Trophoblast cell (in vitro differentiated cells and primary cell): ENCODE measurements around the gene PNLIPRP3.
"Not testable (repeated sequence)": the region's sequence is repeated elsewhere in the genome, so short reads cannot be mapped to it uniquely, and the experiment has no call there.

Experiments
- DNase-seq, 2 donors: peaks; one replicate each; pipeline ENCODE4 v3.0.0-alpha.2; 2016
- H2AFZ ChIP-seq: 2 replicates; pipeline ENCODE4 v1.6.1; 2013; ENCODE audit warnings: low read length, moderate library complexity, mild to moderate bottlenecking; ENCODE audit not compliant: insufficient read depth, poor library complexity
- H2AK5ac ChIP-seq: 2 replicates; pipeline ENCODE4 v1.6.1; 2013; ENCODE audit warnings: mild to moderate bottlenecking, low read length
- H2BK120ac ChIP-seq: 2 replicates; pipeline ENCODE4 v1.6.1; 2013; ENCODE audit warnings: low read length, mild to moderate bottlenecking, moderate library complexity; ENCODE audit not compliant: insufficient read depth, poor library complexity
- H2BK12ac ChIP-seq: 2 replicates; pipeline ENCODE4 v1.6.1; 2013; ENCODE audit warnings: mild to moderate bottlenecking, low read length, moderate library complexity
- H2BK5ac ChIP-seq: 2 replicates; pipeline ENCODE4 v1.6.1; 2013; ENCODE audit warnings: low read length, low read depth, moderate library complexity, mild to moderate bottlenecking; ENCODE audit not compliant: poor library complexity
- H3K14ac ChIP-seq: 2 replicates; pipeline ENCODE4 v1.6.1; 2013; ENCODE audit warnings: mild to moderate bottlenecking, low read length
- H3K18ac ChIP-seq: 2 replicates; pipeline ENCODE4 v1.6.1; 2013; ENCODE audit warnings: mild to moderate bottlenecking, low read length
- H3K23ac ChIP-seq: 2 replicates; pipeline ENCODE4 v1.6.1; 2013; ENCODE audit warnings: low read length
- H3K27ac ChIP-seq: 2 replicates; pipeline ENCODE4 v1.5.1; 2013; ENCODE audit warnings: low read depth, mild to moderate bottlenecking, inconsistent platforms, low read length, moderate library complexity
- H3K27me3 ChIP-seq: 2 replicates; pipeline ENCODE4 v1.6.1; 2013; ENCODE audit warnings: inconsistent platforms, mild to moderate bottlenecking, low read length, moderate library complexity; ENCODE audit not compliant: insufficient read depth
- H3K36me3 ChIP-seq, 2 experiments: 1 replicate in 1 of 2; 2 replicates in 1 of 2; pipeline ENCODE4 v1.6.1; 2013; ENCODE audit warnings: low read length in 2 of 2, mild to moderate bottlenecking in 2 of 2, moderate library complexity in 1 of 2; ENCODE audit not compliant: insufficient read depth in 2 of 2, control insufficient read depth in 1 of 2
- H3K4ac ChIP-seq: 2 replicates; pipeline ENCODE4 v1.6.1; 2013; ENCODE audit warnings: low read depth, mild to moderate bottlenecking, low read length, moderate library complexity
- H3K4me1 ChIP-seq, 2 experiments: 1 replicate in 1 of 2; 2 replicates in 1 of 2; pipeline ENCODE4 v1.6.1; 2013; ENCODE audit warnings: low read length in 2 of 2, mild to moderate bottlenecking in 2 of 2, moderate library complexity in 1 of 2; ENCODE audit not compliant: insufficient read depth in 2 of 2, control insufficient read depth in 1 of 2
- H3K4me2 ChIP-seq: 2 replicates; pipeline ENCODE4 v1.6.1; 2013; ENCODE audit warnings: inconsistent platforms, mild to moderate bottlenecking, low read length, moderate library complexity
- H3K4me3 ChIP-seq: 2 replicates; pipeline ENCODE4 v1.5.1; 2013; ENCODE audit warnings: mild to moderate bottlenecking, low read depth, low read length, inconsistent platforms
- H3K79me1 ChIP-seq: one replicate; pipeline ENCODE4 v1.6.1; 2013; ENCODE audit warnings: low read length
- H3K79me2 ChIP-seq: 2 replicates; pipeline ENCODE4 v1.6.1; 2013; ENCODE audit warnings: low read length, mild to moderate bottlenecking; ENCODE audit not compliant: control insufficient read depth, insufficient read depth, poor library complexity
- H3K9ac ChIP-seq: 2 replicates; pipeline ENCODE4 v1.6.1; 2013; ENCODE audit warnings: mild to moderate bottlenecking, low read length
- H3K9me3 ChIP-seq: 2 replicates; pipeline ENCODE4 v1.6.1; 2013; ENCODE audit warnings: low read depth, mild to moderate bottlenecking, control low read depth, inconsistent platforms, low read length; ENCODE audit not compliant: insufficient read depth
- H4K12ac ChIP-seq: 2 replicates; pipeline ENCODE4 v1.6.1; 2013; ENCODE audit warnings: low read depth, mild to moderate bottlenecking, low read length, moderate library complexity
- H4K8ac ChIP-seq: 2 replicates; pipeline ENCODE4 v1.6.1; 2013; ENCODE audit warnings: low read depth, mild to moderate bottlenecking, low read length, moderate library complexity
- H4K91ac ChIP-seq: one replicate; pipeline ENCODE4 v1.6.1; 2013; ENCODE audit warnings: low read depth, mild to moderate bottlenecking, low read length, moderate library complexity
- WGBS: extraction: QIAGEN DNeasy Blood & Tissue Kit; methylation state at CpG from one replicate; pipeline ENCODE4 v1.1.7; 2013; ENCODE audit warnings: missing lambda C conversion rate; ENCODE audit not compliant: insufficient read length, insufficient coverage; ENCODE audit errors: extremely low coverage; 5-methylcytosine and 5-hydroxymethylcytosine counted together

Gene PNLIPRP3

DNA sequence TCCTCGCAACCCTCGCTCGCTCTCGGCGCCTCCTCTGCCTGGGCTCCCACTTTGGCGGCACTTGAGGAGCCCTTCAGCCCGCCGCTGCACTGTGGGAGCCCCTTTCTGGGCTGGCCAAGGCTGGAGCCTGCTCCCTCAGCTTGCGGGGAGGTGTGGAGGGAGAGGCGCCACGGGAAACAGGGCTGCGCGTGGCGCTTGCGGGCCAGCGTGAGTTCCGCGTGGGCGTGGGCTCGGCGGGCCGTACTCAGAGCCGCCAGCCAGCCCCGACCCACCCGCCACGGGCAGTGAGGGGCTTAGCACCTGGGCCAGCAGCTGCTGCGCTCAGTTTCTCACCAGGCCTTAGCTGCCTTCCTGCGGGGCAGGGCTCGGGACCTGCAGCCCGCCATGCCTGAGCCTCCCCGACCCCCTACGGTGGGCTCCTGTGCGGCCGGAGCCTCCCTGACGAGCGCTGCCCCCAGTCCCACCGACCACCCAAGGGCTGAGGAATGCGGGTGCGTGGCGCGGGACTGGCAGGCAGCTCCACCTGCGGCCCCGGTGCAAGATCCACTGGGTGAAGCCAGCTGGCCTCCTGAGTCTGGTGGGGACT lies 34.3 kb upstream of the PNLIPRP3 start:
- not testable (repeated sequence) for H3K36me3 ChIP-seq, DNase-seq, H3K27ac ChIP-seq, H4K12ac ChIP-seq, H3K79me1 ChIP-seq, H3K4me1 ChIP-seq, H3K4me3 ChIP-seq, H3K14ac ChIP-seq, H3K18ac ChIP-seq, H3K23ac ChIP-seq, H4K8ac ChIP-seq, H3K4ac ChIP-seq, H2BK120ac ChIP-seq, H3K9ac ChIP-seq, H2BK5ac ChIP-seq, H3K9me3 ChIP-seq, H2BK12ac ChIP-seq, H3K79me2 ChIP-seq, H2AK5ac ChIP-seq, H2AFZ ChIP-seq, H3K27me3 ChIP-seq, H3K4me2 ChIP-seq, H4K91ac ChIP-seq
- no CpG with 5 or more reads among the region's 43 CpGs for WGBS

DNA sequence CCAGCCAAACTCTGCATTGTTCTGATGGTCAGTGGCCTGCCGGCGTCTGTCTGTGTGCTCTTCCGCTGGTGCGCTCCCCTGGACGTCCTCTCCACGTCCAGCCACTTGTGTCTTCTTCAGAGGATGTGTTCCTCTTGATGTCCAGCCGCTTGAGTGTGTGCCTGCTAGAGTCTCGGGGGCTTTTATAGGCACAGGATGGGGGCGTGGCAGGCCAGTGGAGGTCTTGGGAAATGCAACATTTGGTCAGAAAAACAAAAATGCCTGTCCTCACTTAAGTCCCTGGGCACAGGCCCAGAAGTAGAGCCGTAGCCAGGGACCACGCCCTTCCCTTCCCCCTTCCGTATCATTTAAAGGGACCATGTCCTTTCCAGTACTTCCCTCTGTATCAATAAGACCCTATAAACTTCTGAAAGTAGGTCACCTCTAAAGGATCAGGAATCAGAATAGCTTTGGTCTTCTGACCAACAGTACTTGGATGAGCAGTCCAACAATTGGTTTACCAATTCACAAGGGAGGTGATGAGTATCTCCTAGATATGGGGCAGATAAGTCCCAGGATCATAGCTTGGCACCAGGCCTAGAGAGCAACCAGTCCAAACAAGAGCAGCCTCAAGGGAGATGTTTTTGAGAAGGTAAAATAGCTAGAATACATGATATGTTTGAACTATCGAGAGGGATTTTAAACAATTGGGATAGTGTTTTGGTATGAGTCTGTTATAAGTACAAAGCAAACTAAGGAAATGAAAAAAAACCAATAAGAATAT lies 32.2 kb upstream of the PNLIPRP3 start:
- H3K79me2 ChIP-seq = no peaks in the 10 kb centered on the region
- no peak overlapping the region for H3K4ac ChIP-seq
- no peak overlapping the region for H3K14ac ChIP-seq
- H2BK5ac ChIP-seq = no peak overlapping the region
- no peak overlapping the region for H2BK120ac ChIP-seq
- no CpG with 5 or more reads among the region's 13 CpGs for WGBS
- H3K36me3 ChIP-seq = no peaks in the 10 kb centered on the region
- H2BK12ac ChIP-seq = no peak overlapping the region
- no peak overlapping the region for H2AK5ac ChIP-seq
- H4K91ac ChIP-seq = no peak overlapping the region
- H3K27ac ChIP-seq = no peak overlapping the region
- peaks cover 3 to 6% of the 10 kb centered on the region in 2 experiments for H3K4me1 ChIP-seq
- no peak overlapping the region for H3K9ac ChIP-seq
- no peaks in the 10 kb centered on the region for H3K9me3 ChIP-seq
- no peak overlapping the region for H3K18ac ChIP-seq
- H3K4me3 ChIP-seq = no peak overlapping the region
- no peak overlapping the region for H3K23ac ChIP-seq
- no peak overlapping the region for H4K8ac ChIP-seq
- no peaks in the 10 kb centered on the region for H3K79me1 ChIP-seq
- no peak overlapping the region for H2AFZ ChIP-seq
- no peak for DNase-seq
- H3K4me2 ChIP-seq = no peak overlapping the region
- no peak overlapping the region for H4K12ac ChIP-seq
- no peaks in the 10 kb centered on the region for H3K27me3 ChIP-seq

DNA sequence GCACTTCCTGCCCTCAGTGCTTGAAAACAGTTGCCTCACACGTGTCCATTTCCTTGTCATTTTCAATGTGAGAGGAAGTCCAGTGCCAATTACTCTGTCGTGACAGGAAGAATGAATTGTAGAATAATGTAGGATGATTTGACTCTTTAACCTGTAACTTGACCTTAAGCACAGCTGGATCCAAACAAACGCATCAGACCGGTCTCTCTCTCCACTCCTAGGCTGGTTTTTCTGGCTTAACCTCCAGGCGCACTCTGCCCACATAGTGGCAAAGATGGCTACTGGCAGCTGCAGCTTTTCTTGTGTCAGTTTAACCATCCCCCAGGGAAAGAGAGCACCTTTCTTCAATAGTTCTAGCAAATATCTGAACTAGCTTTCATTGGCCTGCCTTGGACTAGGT lies 29.4 kb upstream of the PNLIPRP3 start:
- H2AK5ac ChIP-seq = no peak overlapping the region
- no peak overlapping the region for H3K4me2 ChIP-seq
- H4K8ac ChIP-seq = no peak overlapping the region
- no peak overlapping the region for H3K9ac ChIP-seq
- no peak overlapping the region for H3K23ac ChIP-seq
- no peak overlapping the region for H3K27ac ChIP-seq
- no peak overlapping the region for H4K12ac ChIP-seq
- H4K91ac ChIP-seq = no peak overlapping the region
- H2BK120ac ChIP-seq = no peak overlapping the region
- H3K4me1 ChIP-seq = peaks cover 3 to 6% of the 10 kb centered on the region in 2 experiments
- H3K4me3 ChIP-seq = no peak overlapping the region
- H2BK12ac ChIP-seq = no peak overlapping the region
- no peaks in the 10 kb centered on the region for H3K27me3 ChIP-seq
- H3K79me2 ChIP-seq = no peaks in the 10 kb centered on the region
- no peak overlapping the region for H3K14ac ChIP-seq
- no peak overlapping the region for H2BK5ac ChIP-seq
- H3K18ac ChIP-seq = no peak overlapping the region
- H3K4ac ChIP-seq = no peak overlapping the region
- no peak overlapping the region for H2AFZ ChIP-seq
- H3K36me3 ChIP-seq = no peaks in the 10 kb centered on the region
- WGBS = no CpG with 5 or more reads among the region's 5 CpGs
- DNase-seq = no peak
- H3K9me3 ChIP-seq = no peaks in the 10 kb centered on the region
- no peaks in the 10 kb centered on the region for H3K79me1 ChIP-seq

DNA sequence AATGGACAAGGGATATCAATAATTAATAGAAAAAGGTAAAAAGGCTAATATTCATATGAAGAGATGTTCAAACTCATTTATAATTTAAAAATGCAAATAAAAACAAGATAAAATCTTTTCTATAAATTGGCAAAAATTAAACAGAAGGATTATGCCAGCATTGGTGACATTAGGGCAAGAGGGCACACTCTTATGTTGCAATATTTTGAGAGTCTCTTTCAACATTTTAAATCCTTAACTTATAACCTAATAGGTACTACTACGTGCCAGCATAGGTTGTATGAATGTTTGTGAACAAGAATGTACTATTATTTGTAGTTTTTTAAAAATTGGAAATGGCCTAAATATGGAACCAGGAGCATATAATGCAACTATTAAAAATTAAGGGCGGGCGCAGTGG lies 24.8 kb upstream of the PNLIPRP3 start:
- H3K4me3 ChIP-seq = no peak overlapping the region
- H2AFZ ChIP-seq = no peak overlapping the region
- no peak overlapping the region for H3K23ac ChIP-seq
- peaks cover 3 to 6% of the 10 kb centered on the region in 2 experiments for H3K4me1 ChIP-seq
- no CpG with 5 or more reads among the region's 3 CpGs for WGBS
- H3K9me3 ChIP-seq = no peaks in the 10 kb centered on the region
- no peak overlapping the region for H2AK5ac ChIP-seq
- H2BK12ac ChIP-seq = no peak overlapping the region
- no peak overlapping the region for H4K8ac ChIP-seq
- H3K18ac ChIP-seq = no peak overlapping the region
- DNase-seq = no peak
- H2BK5ac ChIP-seq = no peak overlapping the region
- H3K4ac ChIP-seq = no peak overlapping the region
- H3K14ac ChIP-seq = no peak overlapping the region
- no peak overlapping the region for H3K27ac ChIP-seq
- no peak overlapping the region for H4K91ac ChIP-seq
- H3K4me2 ChIP-seq = no peak overlapping the region
- no peaks in the 10 kb centered on the region for H3K27me3 ChIP-seq
- H3K79me1 ChIP-seq = no peaks in the 10 kb centered on the region
- no peaks in the 10 kb centered on the region for H3K79me2 ChIP-seq
- no peak overlapping the region for H4K12ac ChIP-seq
- no peak overlapping the region for H2BK120ac ChIP-seq
- no peak overlapping the region for H3K9ac ChIP-seq
- H3K36me3 ChIP-seq = no peaks in the 10 kb centered on the region
